Keratinocyte (primary cell): Measurements from ENCODE around the gene KLF11.

Source experiments
- CTCF ChIP-seq, 3 experiments: IDR thresholded peaks in 1 of 3; conservative IDR thresholded peaks in 1 of 3; optimal IDR thresholded peaks in 1 of 3; 2 replicates in 2 of 3; 3 replicates in 1 of 3; pipeline versions ENCODE3 to v1.5.1; 2011; ENCODE audit warnings: low read length in 3 of 3, mild to moderate bottlenecking in 3 of 3, moderate library complexity in 2 of 3, control low read depth in 1 of 3, inconsistent platforms in 1 of 3; ENCODE audit not compliant: insufficient read depth in 2 of 3; ENCODE audit errors: extremely low read depth in 1 of 3
- EZH2 ChIP-seq: IDR thresholded peaks from one replicate; pipeline ENCODE4 v1.6.1; 2012; ENCODE audit warnings: inconsistent platforms, mild to moderate bottlenecking, low read length, moderate library complexity

GRCh38 chr2:10045561-10046355 lies 2.4 kb downstream of the KLF11 start:
- no peak for TF ChIP-seq EZH2
- TF ChIP-seq CTCF (optimal IDR thresholded peaks at IDR 0.05 in 1 of 3, IDR thresholded peaks at IDR 0.05 in 1 of 3, conservative IDR thresholded peaks at IDR 0.05 in 1 of 3; ENCODE audit: extremely low read depth in 1 of 3, insufficient read depth in 2 of 3, low read length in 3 of 3) = no peak
